Measurements from ENCODE around the gene HYLS1.

The HYLS1 gene

GRCh38 chr11:125949271-125950177, 62.1 kb downstream of the HYLS1 start:
- DNase-seq (ENCODE audit: low read depth), result no peak

- no peak for DNase-seq (ENCODE audit: low read depth)
Measured at GRCh38 chr11:125950178-125950490, 62.7 kb downstream of the HYLS1 start.
